Fibroblast of mammary gland (primary cell): ENCODE results near the gene LMX1A.
A peak's percentile ranks its signal among the peaks of the same experiment; 100 is the strongest.

ENCODE experiments used
- DNase-seq: peaks from one replicate; pipeline ENCODE4 v3.0.0-alpha.2; 2010; ENCODE audit warnings: low read depth
- H3K4me3 ChIP-seq: 2 replicates; pipeline ENCODE4 v1.5.1; 2011; ENCODE audit warnings: low read depth, mild to moderate bottlenecking, low read length, moderate library complexity; ENCODE audit not compliant: control insufficient read depth
- CTCF ChIP-seq: conservative IDR thresholded peaks from 2 replicates; pipeline ENCODE4 v1.5.1; 2011; ENCODE audit warnings: low read depth, low read length, inconsistent platforms; ENCODE audit not compliant: control insufficient read depth, insufficient read depth

Gene LMX1A

GRCh38 chr1:165355977-165356811 is at the start of gene LMX1A:
Gene LMX1A (minus strand): TSS chr1:165356715. CDS start chr1:165355559, 1,156 bp downstream.
- no peak for TF ChIP-seq CTCF
- peak; percentile 9 for DNase-seq
- H3K4me3 ChIP-seq, result peak within 1 kb of the TSS; percentile 7

- DNase-seq, result no peak
- peak; percentile 48 for TF ChIP-seq CTCF
- H3K4me3 ChIP-seq, result no peak overlapping the region
Observed at GRCh38 chr1:165403835-165404482, 47.4 kb upstream of the LMX1A start.

- no peak overlapping the region for H3K4me3 ChIP-seq
- no peak for DNase-seq
- no peak for TF ChIP-seq CTCF
Observed at GRCh38 chr1:165402517-165403111, 46.1 kb upstream of the LMX1A start.

- no peak for TF ChIP-seq CTCF
- no peak overlapping the region for H3K4me3 ChIP-seq
- peak; percentile 84 for DNase-seq
Observed at GRCh38 chr1:165397944-165398343, 41.4 kb upstream of the LMX1A start.

GRCh38 chr1:165395901-165396300 is 39.4 kb upstream of the LMX1A start:
- H3K4me3 ChIP-seq, result no peak overlapping the region
- no peak for TF ChIP-seq CTCF
- DNase-seq, result no peak

GRCh38 chr1:165395478-165395877 is 39.0 kb upstream of the LMX1A start:
- no peak for TF ChIP-seq CTCF
- DNase-seq, result no peak
- no peak overlapping the region for H3K4me3 ChIP-seq
